GM10266 (cell line): Measurements from ENCODE around the gene IQSEC1.

Experiments used
- DNase-seq: peaks from one replicate; pipeline ENCODE4 v3.0.0; 2012; ENCODE audit errors: extremely low spot score
- TF ChIP-seq, protein P1 (sequence below): IDR thresholded peaks from 2 replicates; pipeline ENCODE4 v1.5.1; 2012; ENCODE audit warnings: mild to moderate bottlenecking, low read depth; ENCODE audit not compliant: control insufficient read depth, insufficient read depth; ENCODE audit errors: missing control alignments

The IQSEC1 gene

DNA sequence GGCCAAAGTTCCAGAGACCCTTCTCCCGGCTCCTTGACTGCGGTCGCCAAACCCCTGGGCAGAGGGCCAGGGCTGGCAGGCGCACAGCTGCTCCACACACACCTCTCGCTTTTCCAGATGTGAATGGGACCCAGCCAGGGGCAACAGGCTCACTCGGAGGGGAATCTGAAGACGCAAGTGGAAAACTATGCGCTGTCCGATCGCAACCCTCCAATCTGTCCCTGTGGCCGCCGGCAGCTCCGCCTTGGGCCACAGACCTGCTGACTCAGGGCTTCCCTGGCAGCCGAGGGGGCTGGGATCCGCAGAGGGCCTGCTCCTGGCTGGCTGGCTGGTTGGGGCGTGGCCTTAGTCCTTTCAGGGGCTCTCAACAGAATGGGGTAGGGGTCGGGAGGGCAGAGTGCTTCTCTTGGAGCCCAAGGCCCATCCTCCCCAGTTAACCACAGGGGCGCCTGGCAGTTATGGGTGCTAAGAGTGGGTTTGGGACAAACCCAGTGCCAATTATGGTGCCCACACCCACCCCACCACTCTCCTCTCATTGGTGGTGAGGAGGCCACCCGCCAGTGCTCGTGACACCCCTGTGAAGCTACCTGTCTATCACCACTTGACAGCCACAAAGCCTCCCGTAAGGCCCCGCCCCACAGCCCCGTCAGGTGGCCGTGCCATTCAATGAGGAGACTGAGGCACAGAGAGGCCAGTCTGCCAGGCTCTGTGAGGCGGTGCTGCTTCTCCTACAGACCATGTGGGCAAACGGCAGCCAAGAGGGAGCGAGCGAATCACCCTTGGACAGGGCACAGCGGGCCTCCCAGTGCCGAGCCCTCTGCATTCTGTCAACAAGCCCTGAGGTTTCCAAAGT lies 53.8 kb downstream of the IQSEC1 start:
- no peak for DNase-seq
- TF ChIP-seq, protein P1, sequence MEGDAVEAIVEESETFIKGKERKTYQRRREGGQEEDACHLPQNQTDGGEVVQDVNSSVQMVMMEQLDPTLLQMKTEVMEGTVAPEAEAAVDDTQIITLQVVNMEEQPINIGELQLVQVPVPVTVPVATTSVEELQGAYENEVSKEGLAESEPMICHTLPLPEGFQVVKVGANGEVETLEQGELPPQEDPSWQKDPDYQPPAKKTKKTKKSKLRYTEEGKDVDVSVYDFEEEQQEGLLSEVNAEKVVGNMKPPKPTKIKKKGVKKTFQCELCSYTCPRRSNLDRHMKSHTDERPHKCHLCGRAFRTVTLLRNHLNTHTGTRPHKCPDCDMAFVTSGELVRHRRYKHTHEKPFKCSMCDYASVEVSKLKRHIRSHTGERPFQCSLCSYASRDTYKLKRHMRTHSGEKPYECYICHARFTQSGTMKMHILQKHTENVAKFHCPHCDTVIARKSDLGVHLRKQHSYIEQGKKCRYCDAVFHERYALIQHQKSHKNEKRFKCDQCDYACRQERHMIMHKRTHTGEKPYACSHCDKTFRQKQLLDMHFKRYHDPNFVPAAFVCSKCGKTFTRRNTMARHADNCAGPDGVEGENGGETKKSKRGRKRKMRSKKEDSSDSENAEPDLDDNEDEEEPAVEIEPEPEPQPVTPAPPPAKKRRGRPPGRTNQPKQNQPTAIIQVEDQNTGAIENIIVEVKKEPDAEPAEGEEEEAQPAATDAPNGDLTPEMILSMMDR = no peak

DNA sequence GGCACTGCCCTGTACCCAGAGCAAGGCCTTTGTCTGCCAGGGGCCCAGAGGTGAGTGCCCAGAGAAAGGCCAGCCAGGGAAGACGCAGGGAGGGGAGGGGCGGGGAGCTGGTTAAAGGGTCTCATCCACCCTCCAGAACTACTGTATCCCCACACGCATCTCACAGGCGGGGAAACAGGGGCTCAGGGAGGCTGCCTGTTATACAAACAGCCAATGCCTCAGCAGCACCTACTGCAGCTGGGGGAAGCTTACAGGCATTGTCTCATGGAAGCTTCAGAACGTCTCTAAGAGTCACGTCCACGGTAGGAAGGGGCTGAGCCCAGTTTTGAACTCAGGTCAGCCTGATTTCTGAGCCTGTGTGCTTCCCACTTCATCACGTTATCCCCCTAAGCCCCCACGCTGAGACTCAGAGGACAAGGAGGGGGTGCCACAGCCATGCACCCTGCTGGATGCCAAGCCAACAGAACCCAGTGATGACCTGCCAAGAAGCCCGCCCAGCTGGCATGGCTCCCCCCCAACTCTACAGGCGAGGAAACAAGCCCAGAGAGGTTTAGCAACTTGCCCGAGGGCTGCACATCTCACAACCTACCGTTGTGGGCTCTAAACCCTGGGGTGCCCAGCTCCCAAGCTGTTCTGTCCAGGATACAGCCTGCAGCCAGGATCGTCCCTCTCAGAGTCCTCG lies 54.5 kb downstream of the IQSEC1 start:
- TF ChIP-seq, protein P1 = no peak
- DNase-seq = no peak

DNA sequence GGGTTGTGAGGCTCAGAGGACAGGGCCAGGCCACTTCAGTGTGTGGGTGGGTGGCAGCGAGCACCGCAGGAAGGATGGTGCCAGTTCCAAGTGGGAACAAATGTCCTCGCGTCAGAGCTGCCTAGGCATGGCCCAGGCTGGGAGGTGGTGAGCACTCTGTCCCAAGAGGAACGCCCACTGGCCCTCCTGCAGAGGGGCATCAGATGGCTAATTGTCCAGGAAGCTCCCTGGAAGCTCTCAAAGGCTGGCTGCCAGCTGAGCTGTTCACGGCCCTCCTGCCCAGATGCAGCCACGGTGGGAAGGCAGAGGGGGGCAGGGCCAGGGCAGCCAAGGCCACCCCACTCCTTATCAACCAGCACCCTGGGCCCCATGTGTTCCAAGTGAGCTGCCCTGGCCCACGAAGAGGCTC lies 55.2 kb downstream of the IQSEC1 start:
- no peak for DNase-seq
- TF ChIP-seq, protein P1 = no peak

DNA sequence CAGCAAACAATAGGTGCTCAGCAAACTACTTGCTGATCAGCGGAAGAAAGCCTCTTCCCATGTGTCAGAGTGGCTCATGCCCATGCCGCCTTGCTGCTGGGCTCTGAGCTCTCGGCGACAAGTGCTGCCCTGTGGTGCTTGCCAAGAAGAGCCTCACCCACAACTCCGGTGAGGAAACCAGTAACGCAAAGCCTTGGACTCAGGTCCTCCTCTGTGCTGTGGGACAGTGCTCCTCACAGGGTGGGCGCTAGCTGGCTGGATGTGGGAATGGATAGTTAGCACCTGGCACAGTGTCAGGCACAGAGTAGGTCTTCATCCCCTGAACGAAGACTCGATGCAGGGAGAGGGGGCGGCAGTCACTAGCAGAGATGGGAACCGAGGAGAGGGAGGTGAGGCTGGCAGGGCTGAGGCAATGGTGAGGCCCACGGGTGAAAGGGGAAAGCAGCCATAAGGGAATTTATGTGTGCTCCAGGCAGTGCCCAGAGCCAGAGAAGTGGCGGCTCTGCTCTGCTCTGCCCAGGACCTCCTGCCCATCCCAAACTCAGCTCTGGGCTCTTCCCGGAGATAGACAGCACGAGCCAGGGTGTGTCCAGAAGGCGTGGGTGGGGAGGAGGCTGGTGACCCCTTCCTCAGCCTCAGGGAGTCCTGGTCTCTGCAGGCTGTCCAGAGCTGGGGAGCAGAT lies 55.7 kb downstream of the IQSEC1 start:
- TF ChIP-seq, protein P1 = no peak
- no peak for DNase-seq

DNA sequence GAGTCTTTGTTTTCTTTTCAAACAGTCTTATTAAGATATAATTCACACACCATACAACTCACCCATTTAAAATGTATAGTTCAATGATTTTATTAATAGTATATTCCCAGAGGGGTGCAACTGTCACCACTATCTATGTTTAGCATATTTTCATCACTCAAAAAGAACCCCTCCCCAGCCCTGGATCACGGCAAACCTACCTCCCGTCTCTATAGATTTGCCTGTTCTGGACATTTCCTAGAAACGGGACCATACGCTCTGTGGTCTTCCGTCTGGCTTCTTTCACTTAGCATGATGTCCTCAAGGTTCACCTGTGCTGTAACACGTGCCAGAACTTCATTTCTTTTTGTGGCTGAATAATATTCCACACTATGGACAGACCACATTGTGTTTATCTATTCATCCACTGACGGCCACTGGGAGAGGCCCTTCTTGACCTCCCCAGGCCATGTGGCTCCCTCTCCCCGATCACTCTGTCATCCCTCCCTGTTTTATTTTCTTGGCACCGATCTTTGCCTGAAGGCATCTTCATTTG lies 56.4 kb downstream of the IQSEC1 start:
- TF ChIP-seq, protein P1 = no peak
- no peak for DNase-seq

DNA sequence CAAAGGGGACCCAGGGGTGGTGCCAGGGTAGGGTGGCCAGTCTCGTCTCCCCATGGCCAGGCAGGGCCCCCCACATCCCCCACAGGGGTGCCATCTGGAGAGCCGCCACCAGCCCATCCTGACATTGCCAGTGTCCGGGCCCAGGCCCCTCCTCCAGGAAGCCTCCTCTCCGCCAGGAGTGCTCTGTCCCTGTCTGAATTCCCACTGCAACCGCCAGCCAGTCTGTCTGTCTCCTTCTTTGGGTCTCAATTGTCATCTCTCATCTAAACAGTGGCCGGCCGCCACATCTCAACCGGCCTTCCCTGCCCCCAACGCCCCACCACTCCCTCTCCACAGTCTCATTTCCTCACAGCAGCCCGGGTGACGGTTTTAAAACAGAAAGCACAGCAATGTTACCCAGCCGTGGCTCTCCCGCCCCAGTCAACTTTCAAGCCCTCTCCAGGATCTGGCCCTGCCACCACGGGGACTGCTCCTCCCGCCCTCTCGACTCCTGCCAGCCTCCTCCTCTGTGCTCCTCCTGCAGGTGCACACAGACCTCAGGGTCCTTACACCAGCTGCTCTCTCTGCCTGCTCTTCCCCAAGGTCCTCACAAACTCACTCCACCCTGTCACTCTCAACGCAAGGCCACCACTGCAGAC lies 57.0 kb downstream of the IQSEC1 start:
- peak; percentile 64 for DNase-seq
- TF ChIP-seq, protein P1 = no peak
